Heart left ventricle (tissue), 13 donors: Measurements from ENCODE around the gene RDH14.

Experiments
- POLR2A ChIP-seq, 2 donors: fragments of 450-650 bp; IDR thresholded peaks; one replicate each; pipeline ENCODE4 v1.6.1; 2017; ENCODE audit warnings: antibody characterized with exemption in 2 of 2, mild to moderate bottlenecking in 2 of 2, moderate library complexity in 2 of 2
- TF ChIP-seq, protein P1 (sequence below), 12 donors: fragments of 200-600 bp; sonication (generic) in 4 of 12; IDR thresholded peaks; one replicate each; pipeline versions ENCODE4 v1.5.0 to v1.8.0; 2018 to 2022; ENCODE audit warnings: antibody characterized with exemption in 12 of 12, mild to moderate bottlenecking in 5 of 12
- donor health status: ischemic (EF 13 %, LVEDD 7.1; RV severe dilation, severe dysfunction).
- donor health status: DM: no; HTN: yes; CAD: no.
- donor health status: DM: no; HTN: no; CAD: no.
- donor health status: ischemic (EF 25% LVEDD 6.9; RV normal size, moderate dysfunction).
- donor health status: ischemic (EF 25% LVEDD 5.7; RV mildly dilated, moderate dysfunction).
- donor health status: ischemic (EF 35%, LVEDD 5.7; RV mildly dilated, moderate dysfunction).
- donor health status: nonischemic (EF 11% LVEDD 7.7; RV severe dilation, severe dysfunction).
- donor health status: DM: yes; HTN: yes; CAD: no.
- donor health status: PGD.
- donor health status: ischemic (EF 29% LVEDD 5.4; RV normal size, mild dysfunction).
- donor health status: nonischemic (EF 23%, LVEDD 6.1; RV moderate dilation, normal function).

GRCh38 chr2:18550433-18550832 lies 10.0 kb downstream of the RDH14 start:
- TF ChIP-seq, protein P1, sequence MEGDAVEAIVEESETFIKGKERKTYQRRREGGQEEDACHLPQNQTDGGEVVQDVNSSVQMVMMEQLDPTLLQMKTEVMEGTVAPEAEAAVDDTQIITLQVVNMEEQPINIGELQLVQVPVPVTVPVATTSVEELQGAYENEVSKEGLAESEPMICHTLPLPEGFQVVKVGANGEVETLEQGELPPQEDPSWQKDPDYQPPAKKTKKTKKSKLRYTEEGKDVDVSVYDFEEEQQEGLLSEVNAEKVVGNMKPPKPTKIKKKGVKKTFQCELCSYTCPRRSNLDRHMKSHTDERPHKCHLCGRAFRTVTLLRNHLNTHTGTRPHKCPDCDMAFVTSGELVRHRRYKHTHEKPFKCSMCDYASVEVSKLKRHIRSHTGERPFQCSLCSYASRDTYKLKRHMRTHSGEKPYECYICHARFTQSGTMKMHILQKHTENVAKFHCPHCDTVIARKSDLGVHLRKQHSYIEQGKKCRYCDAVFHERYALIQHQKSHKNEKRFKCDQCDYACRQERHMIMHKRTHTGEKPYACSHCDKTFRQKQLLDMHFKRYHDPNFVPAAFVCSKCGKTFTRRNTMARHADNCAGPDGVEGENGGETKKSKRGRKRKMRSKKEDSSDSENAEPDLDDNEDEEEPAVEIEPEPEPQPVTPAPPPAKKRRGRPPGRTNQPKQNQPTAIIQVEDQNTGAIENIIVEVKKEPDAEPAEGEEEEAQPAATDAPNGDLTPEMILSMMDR (IDR thresholded peaks at IDR 0.05) = no peak
- TF ChIP-seq POLR2A (IDR thresholded peaks at IDR 0.05) = no peak
